GM18520 (cell line): ENCODE data around the gene CT45A5.
"Not testable (repeated sequence)": the region's sequence is repeated elsewhere in the genome, so short reads cannot be mapped to it uniquely, and the experiment has no call there.

ENCODE experiments used
- ATAC-seq: cut with Tn5 transposase; IDR thresholded peaks from one replicate; pipeline ENCODE4 v1.9.1; 2021; ENCODE audit not compliant: unreplicated experiment

The CT45A5 gene, protein sequence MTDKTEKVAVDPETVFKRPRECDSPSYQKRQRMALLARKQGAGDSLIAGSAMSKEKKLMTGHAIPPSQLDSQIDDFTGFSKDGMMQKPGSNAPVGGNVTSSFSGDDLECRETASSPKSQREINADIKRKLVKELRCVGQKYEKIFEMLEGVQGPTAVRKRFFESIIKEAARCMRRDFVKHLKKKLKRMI

DNA sequence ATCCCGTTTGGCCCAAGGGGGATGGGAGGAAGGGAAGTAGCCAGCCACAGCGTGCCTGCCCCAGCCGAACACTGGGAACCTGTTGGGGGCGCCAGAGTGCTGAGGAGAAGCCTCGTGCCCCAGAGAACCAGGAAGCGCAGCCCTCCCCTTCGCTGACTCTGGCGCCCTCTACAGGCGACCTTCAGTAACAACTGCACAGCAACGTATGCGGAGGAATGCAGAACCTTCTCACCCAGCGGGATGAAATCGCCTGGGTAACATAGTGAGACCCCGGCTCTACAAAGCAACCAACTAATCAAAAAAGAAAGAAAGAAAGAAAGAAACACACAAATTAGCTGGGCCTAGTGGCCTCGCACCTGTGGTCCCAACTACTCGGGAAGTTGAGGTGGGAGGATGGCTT, at the start of gene CT45A5:
TSS of gene CT45A5 (minus strand) at position 101 of the 400 bp plus-strand sequence. CDS start 3,774 bp downstream, outside the sequence.
- not testable (repeated sequence) for ATAC-seq

DNA sequence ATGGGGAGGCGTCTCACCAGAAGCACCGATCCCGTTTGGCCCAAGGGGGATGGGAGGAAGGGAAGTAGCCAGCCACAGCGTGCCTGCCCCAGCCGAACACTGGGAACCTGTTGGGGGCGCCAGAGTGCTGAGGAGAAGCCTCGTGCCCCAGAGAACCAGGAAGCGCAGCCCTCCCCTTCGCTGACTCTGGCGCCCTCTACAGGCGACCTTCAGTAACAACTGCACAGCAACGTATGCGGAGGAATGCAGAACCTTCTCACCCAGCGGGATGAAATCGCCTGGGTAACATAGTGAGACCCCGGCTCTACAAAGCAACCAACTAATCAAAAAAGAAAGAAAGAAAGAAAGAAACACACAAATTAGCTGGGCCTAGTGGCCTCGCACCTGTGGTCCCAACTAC, 34.6 kb upstream of the CT45A5 start, which contains the start of gene CT45A2:
TSS of gene CT45A2 (minus strand) at position 101 of the 400 bp plus-strand sequence. CDS start 3,747 bp downstream, outside the sequence.
- ATAC-seq: not testable (repeated sequence)

DNA sequence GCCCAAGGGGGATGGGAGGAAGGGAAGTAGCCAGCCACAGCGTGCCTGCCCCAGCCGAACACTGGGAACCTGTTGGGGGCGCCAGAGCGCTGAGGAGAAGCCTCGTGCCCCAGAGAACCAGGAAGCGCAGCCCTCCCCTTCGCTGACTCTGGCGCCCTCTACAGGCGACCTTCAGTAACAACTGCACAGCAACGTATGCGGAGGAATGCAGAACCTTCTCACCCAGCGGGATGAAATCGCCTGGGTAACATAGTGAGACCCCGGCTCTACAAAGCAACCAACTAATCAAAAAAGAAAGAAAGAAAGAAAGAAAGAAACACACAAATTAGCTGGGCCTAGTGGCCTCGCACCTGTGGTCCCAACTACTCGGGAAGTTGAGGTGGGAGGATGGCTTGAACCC, 17.4 kb upstream of the CT45A5 start, which contains the start of gene CT45A6:
TSS of gene CT45A6 (minus strand) at position 101 of the 400 bp plus-strand sequence. CDS start 3,794 bp downstream, outside the sequence.
- ATAC-seq: not testable (repeated sequence)

DNA sequence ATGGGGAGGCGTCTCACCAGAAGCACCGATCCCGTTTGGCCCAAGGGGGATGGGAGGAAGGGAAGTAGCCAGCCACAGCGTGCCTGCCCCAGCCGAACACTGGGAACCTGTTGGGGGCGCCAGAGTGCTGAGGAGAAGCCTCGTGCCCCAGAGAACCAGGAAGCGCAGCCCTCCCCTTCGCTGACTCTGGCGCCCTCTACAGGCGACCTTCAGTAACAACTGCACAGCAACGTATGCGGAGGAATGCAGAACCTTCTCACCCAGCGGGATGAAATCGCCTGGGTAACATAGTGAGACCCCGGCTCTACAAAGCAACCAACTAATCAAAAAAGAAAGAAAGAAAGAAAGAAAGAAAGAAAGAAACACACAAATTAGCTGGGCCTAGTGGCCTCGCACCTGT, 17.2 kb downstream of the CT45A5 start, which contains the start of gene CT45A3:
TSS of gene CT45A3 (minus strand) at position 101 of the 400 bp plus-strand sequence. CDS start 3,747 bp downstream, outside the sequence.
- ATAC-seq: not testable (repeated sequence)

DNA sequence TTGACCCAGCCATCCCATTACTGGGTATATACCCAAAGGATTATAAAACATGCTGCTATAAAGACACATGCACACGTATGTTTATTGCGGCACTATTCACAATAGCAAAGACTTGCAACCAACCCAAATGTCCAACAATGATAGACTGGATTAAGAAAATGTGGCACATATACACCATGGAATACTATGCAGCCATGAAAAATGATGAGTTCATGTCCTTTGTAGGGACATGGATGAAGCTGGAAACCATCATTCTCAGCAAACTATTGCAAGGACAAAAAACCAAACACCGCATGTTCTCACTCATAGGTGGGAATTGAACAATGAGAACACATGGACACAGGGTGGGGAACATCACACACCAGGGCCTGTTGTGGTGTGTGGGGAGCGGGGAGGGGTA, 40.6 kb downstream of the CT45A5 start:
- ATAC-seq: not testable (repeated sequence)

DNA sequence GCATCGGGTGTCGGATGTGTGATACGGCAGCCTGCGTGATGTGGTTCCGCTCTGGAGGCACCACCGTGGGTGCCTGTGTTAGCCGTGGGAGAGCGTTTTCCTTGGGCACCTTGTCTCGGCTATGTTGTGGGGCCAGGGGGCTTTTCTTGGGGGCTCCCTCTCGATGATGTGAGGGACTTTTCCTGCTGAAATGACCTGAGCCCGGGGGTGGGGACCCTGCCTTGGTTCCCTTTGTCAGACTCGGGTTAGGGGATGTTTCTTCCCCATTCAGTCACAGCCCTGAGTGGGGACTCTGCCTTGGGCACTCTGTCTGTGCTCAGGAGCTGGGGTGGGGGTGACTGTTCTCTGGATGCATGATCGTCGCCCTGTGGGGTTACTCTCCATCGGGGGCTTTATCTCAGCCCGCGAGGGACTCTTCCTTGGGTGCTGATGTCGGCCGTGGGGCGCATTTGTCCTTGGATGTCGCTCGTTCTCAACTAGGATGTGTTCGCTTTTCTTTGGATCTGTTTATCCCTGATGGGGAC, 44.0 kb downstream of the CT45A5 start:
- ATAC-seq: no peak

DNA sequence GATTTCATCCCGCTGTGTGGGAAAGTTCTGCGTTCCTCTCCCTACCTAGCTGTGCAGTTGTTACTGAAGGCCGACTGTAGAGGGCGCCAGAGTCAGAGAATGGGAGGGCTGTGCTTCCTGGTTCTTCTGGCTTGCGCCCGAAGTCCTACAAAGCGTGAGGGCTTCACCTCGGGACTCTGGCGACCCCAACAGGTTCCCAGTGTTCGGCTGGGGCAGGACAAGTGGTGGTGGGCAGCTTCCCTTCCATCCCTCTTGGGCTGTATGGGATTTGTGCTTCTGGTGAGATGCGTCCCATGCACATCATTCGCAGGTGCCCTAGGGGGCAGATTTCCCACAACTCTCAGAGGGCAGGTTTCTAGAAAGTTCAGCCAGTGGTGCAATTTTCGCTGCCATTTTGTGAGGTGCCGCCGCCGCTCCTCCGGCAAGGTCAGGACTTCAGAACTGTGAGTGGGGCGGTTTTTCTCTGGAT, 44.6 kb downstream of the CT45A5 start:
- no peak for ATAC-seq

DNA sequence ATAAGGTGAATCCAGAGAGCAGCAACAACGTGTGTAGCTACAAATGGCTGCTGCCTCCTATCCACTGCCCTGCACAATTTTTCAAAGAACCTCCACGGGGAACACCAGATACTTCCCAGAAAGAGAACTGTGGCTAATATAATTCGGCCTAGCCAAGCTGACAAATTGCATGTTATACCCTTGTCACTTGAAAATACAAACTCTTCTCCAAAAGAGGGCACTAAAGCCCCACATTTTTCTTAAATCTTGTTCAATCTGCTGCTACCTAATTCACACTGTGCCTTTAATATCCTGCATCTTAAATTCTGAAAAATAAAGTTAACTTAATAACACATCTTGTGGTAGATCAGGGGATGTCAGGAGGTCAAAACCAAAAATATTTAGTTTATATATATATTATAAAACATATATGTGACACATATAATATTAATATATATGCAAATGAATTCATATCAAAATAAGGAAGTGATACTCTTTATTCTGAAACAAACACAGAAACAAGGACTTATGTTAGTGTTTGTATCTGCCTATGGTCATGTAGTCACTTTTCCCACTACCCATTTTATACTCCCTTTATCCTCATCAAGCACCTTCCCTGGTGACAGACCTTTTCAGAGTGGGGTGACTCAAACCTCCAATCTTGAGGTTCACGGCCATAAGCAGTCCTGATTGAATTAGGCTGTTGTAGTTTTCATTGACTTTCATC, 47.8 kb downstream of the CT45A5 start:
- ATAC-seq: no peak

DNA sequence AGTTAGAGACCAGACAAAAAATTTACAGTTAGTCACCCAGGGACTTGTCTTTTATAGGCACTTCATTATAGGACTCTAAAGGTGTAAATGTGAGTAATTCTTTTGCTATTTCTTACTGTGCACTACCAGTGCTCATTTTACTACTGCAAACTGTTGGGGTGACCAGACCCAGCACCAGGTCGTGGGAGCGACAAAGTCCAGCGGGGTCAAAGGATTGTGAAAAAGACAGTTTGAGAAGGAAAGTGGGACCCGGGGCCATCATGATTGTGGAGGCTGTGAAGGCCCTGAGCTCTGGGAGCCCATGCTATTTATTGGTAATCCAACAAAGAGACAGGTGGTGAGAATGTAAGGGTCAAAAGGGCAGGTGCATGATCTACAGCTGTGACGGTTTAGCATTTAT, 50.6 kb downstream of the CT45A5 start:
- ATAC-seq: not testable (repeated sequence)
